IPS-18c (cell line): ENCODE results near the gene NODAL.
A peak's percentile ranks its signal among the peaks of the same experiment; 100 is the strongest.

Experiments
- H3K4me3 ChIP-seq: 2 replicates; pipeline ENCODE4 v1.7.0; 2013; ENCODE audit warnings: low read depth, mild to moderate bottlenecking, low read length, moderate library complexity; ENCODE audit not compliant: insufficient read depth
- H3K9me3 ChIP-seq: one replicate; pipeline ENCODE4 v1.6.1; 2013; ENCODE audit warnings: mild to moderate bottlenecking, low read length, moderate library complexity; ENCODE audit not compliant: control insufficient read depth, insufficient read depth

Gene NODAL

GRCh38 chr10:70472799-70473454, 31.4 kb upstream of the NODAL start:
- H3K9me3 ChIP-seq, result no peaks in the 10 kb centered on the region
- no peak overlapping the region for H3K4me3 ChIP-seq

GRCh38 chr10:70466951-70467350, 25.5 kb upstream of the NODAL start:
- Histone ChIP-seq H3K9me3 (no peaks in the 10 kb centered on the region), H3K4me3 (no peak overlapping the region)

- no peak overlapping the region for H3K4me3 ChIP-seq
- no peaks in the 10 kb centered on the region for H3K9me3 ChIP-seq
These were observed 24.4 kb upstream of the NODAL start for GRCh38 chr10:70465832-70466231.

GRCh38 chr10:70465278-70465677, 23.8 kb upstream of the NODAL start:
- no peak overlapping the region for H3K4me3 ChIP-seq
- H3K9me3 ChIP-seq, result no peaks in the 10 kb centered on the region

GRCh38 chr10:70462349-70462984, 21.0 kb upstream of the NODAL start:
- Histone ChIP-seq H3K9me3 (no peaks in the 10 kb centered on the region), H3K4me3 (no peak overlapping the region)

- Histone ChIP-seq H3K4me3 (no peak overlapping the region), H3K9me3 (no peaks in the 10 kb centered on the region)
These were observed 20.2 kb upstream of the NODAL start for GRCh38 chr10:70461397-70462348.

- peak overlapping the region; percentile 0; the same call in 1 of the 2 replicates for H3K4me3 ChIP-seq
- no peaks in the 10 kb centered on the region for H3K9me3 ChIP-seq
These were observed 18.5 kb upstream of the NODAL start for GRCh38 chr10:70459774-70460490.

GRCh38 chr10:70459061-70459773, 17.7 kb upstream of the NODAL start:
- Histone ChIP-seq H3K4me3 (peak overlapping the region; percentile 51; the same call in 1 of the 2 replicates), H3K9me3 (no peaks in the 10 kb centered on the region)

GRCh38 chr10:70458329-70459060, 17.0 kb upstream of the NODAL start:
- H3K4me3 ChIP-seq, result peak overlapping the region; percentile 51
- no peaks in the 10 kb centered on the region for H3K9me3 ChIP-seq

- H3K4me3 ChIP-seq, result peak overlapping the region; percentile 51; the same call in 1 of the 2 replicates
- H3K9me3 ChIP-seq, result no peaks in the 10 kb centered on the region
These were observed 16.4 kb upstream of the NODAL start for GRCh38 chr10:70457759-70458305.

GRCh38 chr10:70456164-70456563, 14.7 kb upstream of the NODAL start:
- Histone ChIP-seq H3K4me3 (peak overlapping the region; percentile 0; the same call in 1 of the 2 replicates), H3K9me3 (no peaks in the 10 kb centered on the region)

GRCh38 chr10:70455213-70455630, 13.7 kb upstream of the NODAL start:
- no peak overlapping the region for H3K4me3 ChIP-seq
- no peaks in the 10 kb centered on the region for H3K9me3 ChIP-seq

- Histone ChIP-seq H3K9me3 (no peaks in the 10 kb centered on the region), H3K4me3 (no peak overlapping the region)
These were observed 6.8 kb upstream of the NODAL start for GRCh38 chr10:70448236-70448635.

GRCh38 chr10:70445718-70446657, 4.5 kb upstream of the NODAL start:
- H3K4me3 ChIP-seq, result no peak overlapping the region
- no peaks in the 10 kb centered on the region for H3K9me3 ChIP-seq

GRCh38 chr10:70444744-70445143, 3.3 kb upstream of the NODAL start:
- H3K4me3 ChIP-seq, result no peak overlapping the region
- no peaks in the 10 kb centered on the region for H3K9me3 ChIP-seq
